HG03060 (cell line): Measurements from ENCODE around the gene FOXJ3.
A peak's percentile ranks its signal among the peaks of the same experiment; 100 is the strongest.

ENCODE experiments used
- ATAC-seq: cut with Tn5 transposase; IDR thresholded peaks from one replicate; pipeline ENCODE4 v1.9.1; 2021; ENCODE audit warnings: low read depth, moderate number of reproducible peaks; ENCODE audit not compliant: unreplicated experiment

FOXJ3 gene

DNA sequence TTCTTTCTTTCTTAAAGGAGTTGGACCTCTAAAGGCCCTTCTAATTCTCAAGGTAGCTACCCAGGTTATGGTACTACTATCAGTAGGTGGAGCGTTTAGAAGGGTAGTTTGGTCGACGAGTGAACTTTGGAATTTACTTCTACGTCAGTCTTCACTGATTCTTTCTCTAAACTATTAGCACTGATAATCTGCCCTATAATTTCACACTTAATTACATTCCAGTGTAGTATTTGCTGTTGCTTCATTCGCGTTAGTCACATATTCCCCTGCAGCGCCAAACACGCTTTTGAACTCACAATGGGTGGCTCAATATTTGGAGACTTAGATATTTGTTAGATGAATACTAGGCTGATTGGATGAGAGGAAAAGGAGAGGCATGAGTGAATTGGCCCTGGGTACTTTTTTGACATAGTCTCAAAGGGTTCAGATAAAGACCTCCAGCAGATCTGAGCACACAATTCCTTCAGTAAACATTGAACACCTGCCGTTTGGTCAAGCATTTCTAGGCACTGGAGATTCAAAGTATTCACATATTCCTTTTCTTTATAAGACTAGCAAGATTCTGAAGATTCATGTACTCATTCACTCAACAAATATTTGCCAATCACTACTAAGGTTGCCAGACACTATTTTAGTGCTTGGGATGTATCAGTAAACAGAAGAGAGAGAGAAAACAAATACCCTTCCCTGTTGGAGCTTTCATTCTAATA lies 929 bp upstream of the FOXJ3 start:
- no peak for ATAC-seq

- peak; percentile 34 for ATAC-seq
Measured at GRCh38 chr1:42334240-42335049, 590 bp downstream of the FOXJ3 start.

DNA sequence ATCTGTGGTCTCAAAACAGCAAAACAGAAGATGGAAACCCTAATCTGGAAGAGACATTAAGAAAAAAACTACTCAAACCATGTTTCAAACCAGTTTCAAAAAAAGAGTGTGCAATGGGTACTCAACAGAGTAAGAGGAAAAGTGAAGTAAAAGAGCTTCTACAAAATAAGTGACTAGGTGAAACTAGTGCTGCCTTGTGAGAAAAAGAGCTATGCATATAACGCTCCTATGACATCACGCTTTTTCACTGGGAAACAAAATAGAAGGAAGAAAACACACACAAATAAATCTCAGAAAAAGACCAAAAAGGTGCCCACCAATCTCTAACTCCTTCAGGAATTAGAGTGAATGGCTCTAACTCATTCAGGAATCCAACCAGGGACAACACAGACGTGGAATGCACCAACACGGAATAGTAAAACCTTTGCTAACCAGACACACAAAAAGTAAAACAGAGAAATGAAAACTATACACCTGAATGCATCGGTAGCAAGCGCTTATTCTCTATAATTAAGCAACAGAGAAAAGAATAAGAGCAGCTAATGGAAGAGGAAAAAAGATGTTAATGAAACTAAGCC lies 1.3 kb downstream of the FOXJ3 start:
- no peak for ATAC-seq

- ATAC-seq: no peak
Measured at GRCh38 chr1:42332877-42333276, 2.2 kb downstream of the FOXJ3 start.

DNA sequence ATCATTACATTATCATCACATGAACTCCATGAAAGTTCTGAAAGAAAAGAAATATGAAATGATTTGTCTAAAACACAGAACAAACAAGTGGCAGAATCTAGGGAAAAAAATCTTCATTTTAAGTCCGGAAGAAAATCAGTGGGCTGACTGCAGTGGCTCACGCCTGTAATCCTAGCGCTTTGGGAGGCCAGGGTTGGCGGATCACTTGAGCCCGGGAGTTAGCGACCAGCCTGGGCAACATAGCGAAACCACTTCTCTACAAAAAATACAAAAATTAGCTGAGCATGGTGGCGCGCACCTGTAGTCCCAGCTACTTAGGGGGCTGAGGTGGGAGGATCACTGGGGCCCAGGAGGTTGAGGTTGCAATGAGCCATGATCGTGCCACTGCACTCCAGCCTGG lies 4.8 kb downstream of the FOXJ3 start:
- ATAC-seq: no peak

DNA sequence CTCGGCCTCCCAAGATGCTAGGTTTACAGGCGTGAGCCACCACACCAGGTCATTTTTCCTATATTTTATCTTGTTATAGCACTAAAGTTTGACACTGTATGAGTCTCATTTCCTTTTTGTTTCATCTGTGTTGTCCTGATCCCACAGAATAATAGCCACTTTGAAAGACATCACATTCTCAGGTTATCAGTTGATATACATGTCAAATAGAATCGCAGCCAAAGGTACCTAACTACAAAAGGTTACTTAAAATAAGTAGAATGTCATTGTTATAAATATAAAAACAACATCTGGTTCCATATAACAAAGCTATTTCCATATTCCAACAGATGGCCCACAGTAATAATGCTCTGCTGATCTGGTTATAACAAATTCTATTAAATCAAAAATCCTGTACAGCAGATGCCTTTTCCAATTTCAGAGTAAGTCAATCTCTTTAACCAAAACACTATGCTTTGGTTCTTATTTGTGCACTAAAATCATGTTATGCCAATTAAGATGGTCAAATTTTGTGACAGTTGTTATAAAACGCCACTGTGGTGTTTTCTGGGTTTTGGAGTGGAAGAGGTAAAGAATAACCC lies 6.0 kb downstream of the FOXJ3 start:
- ATAC-seq: no peak

DNA sequence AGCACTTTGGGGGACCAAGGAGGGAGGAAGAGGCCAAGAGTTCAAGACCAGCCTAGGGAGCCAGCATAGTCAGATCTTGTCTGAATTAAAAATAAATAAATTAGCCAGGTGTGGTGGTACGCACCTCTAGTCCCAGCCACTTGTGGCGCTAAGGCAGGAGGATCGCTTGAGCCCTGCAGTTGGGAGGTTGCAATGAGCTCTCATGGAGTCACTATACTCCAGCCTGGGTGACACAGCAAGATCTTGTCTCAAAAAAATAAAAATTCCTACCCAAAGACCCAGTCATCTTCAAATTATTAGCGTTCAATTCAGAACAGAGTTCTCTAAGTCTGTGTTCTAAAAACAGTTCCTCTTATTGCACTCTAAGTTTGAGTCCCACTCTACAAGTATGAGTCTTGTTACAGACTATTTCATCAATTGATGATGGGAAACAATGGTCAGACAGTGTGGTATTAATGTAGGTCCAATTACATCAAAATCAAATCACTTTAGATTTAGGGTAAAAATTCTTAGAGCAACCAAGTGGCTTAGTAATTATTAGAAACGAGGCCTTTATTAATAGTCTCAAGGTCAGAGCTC lies 6.9 kb downstream of the FOXJ3 start:
- ATAC-seq: no peak

GRCh38 chr1:42325014-42325402 lies 10.0 kb downstream of the FOXJ3 start:
- ATAC-seq: no peak

GRCh38 chr1:42324398-42325013 lies 10.5 kb downstream of the FOXJ3 start:
- no peak for ATAC-seq

DNA sequence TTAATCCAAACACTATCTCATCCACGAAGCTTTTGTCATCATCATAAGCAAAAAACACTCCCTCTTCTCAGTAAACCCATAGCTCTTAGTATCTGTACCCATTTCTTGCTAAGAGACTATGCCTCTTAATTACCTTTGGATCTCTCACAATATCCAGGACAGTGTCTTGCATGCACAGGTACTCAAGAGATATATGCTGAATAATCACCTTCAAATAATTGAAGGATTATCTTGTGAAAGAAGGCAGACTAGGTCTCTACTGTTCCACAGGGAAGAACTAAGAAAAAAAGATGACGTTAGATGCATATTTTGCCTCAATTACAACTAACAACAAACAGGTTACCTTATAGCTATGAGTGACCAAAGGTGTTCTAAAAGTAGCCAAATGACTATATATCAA lies 11.5 kb downstream of the FOXJ3 start:
- no peak for ATAC-seq

DNA sequence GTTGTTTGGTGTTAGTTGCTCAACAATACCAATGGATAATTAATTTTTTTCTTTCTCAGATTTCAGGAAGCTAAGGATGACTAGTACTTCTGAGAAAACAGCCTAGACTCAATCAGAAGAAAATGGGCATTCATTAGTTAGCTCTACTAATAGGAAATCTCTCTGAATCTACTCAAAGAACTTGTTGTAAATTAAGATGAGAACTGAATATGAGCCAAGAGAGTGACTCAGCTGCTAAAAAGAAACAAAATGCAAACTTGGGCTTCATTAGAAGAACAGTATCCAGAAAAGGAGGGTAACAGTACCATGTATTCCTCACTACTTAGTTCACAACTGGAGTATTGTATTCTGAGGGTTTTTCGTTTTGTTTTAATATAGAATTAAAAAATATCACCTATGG lies 12.5 kb downstream of the FOXJ3 start:
- no peak for ATAC-seq

DNA sequence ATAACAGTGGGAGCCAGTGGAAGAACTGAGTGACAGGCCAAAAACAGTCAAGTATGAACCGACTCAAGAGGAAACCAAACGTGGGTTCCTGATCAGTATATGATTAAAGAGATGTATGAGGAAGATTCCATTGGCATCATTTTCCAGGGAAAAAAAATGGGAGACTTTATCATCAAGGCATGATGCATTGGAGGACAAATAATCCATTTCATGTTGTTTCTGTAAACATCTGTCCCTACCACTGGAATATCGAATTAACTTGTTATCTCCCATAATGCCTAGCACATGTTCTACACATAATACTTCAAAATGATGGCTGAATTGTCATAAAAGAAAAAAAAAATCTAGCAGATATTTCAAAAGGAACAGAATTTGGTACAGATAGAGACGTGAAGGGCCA lies 13.3 kb downstream of the FOXJ3 start:
- no peak for ATAC-seq

- no peak for ATAC-seq
Measured at GRCh38 chr1:42320708-42321107, 14.3 kb downstream of the FOXJ3 start.

DNA sequence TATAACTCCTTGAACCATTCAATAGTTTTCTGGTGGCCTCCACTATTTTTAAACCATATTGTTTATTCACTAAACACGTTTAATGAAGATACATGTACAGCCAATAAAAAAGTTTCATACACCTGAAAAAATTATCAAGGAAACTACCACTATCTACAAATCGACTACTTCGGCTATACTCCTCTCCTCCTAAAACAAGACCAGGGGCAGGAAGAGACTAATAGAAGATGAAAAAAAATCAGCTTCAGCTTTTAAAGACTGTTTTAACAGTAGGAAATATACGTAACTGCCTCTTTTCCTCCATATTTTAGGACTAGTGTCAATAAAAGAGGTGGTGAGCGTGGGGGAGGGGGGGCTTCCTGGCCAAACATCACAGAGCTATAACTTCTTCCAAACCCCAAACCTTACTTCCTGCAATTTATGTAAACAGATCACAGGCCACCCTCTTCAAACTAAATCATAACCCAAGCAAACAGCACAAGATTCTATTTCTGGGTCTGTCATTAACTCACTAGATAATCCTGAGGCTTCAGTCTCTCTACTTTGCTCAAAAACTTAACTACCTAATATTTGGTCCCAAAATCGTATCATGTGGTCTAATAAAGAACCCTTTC lies 15.1 kb downstream of the FOXJ3 start:
- no peak for ATAC-seq

DNA sequence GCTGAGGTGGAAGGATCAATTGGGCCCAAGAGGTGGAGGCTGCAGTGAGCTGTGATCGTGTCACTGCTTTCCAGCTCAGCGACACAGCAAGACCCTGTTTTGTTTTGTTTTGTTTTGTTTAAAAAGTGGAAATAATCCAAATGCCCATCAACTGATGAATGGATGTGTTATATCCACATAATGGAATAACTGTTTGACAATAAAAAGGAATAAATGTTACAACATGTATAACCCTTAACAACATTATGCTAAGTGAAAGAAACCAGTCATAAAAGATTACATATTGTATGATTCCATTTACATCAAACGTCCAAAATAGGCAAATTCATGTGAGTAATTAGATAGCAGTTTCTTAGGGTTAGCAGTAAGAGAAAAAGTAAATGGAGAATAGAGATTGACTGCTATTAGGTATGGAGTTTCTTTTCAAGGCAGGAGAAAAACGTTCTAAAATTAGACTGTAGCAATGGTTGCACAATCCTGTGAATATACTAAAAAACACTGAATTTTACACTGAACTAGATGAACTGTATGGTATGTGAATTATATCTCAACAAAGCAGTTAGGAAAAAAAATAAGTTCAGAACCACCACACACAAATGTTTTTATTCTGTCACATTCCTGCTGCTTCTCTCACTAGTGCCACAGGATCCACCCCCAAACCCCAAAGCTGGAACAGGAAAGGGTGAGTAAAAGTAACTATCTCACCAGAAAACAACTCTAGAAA lies 15.7 kb downstream of the FOXJ3 start:
- no peak for ATAC-seq

DNA sequence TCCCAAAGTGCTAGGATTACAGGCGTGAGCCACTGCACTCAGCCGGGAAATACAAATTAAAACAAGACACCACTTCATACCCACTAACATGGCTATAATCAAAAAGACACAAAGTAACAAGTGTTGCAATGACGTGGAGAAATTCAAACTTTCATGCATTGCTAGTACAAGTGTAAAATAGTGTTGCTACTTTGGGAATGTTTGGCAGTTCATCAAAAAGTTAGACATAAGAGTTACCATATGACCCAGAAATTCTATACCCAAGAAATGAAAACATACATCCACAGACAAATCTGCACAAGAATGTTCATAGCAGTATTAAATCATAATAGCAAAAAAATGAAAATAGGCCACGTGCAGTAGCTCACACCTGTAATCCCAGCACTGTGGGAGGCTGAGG lies 16.4 kb downstream of the FOXJ3 start:
- ATAC-seq: no peak

GRCh38 chr1:42317308-42317707 lies 17.7 kb downstream of the FOXJ3 start:
- ATAC-seq: no peak

DNA sequence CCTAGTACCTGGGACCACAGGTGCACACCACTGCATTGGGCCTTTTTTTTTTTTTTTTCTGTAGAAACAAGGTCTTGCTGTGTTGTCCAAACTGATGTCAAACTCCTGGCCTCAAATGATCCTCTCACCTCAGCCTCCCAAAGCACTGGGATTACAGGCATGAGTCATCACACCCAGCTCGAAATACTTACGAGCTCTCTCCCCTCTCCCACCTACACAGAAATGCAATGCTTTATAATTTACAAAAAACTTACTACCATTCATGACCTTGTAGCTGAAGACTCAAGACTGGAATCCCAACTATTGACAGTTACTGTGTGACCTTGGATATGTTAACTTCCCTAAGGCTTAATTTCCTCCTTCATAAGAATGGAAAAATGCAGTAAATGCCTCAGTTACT lies 18.7 kb downstream of the FOXJ3 start:
- no peak for ATAC-seq

- ATAC-seq: no peak
Measured at GRCh38 chr1:42315500-42315899, 19.5 kb downstream of the FOXJ3 start.

GRCh38 chr1:42313970-42314369 lies 21.1 kb downstream of the FOXJ3 start:
- no peak for ATAC-seq
